BE2C (cell line): ENCODE data around the gene CCDC9. TPM values are rescaled to one million over a fixed set of nuclear protein-coding genes. Genes with fewer than 3 reads are reported as not detected.

Experiments used
- DNase-seq: peaks from one replicate; pipeline ENCODE4 v3.0.0-alpha.2; 2020
- H3K27me3 ChIP-seq: fragments of 250-450 bp; sonication (Bioruptor Pico); 2 replicates; pipeline ENCODE4 v1.5.1; 2020; ENCODE audit warnings: mild to moderate bottlenecking
- H3K36me3 ChIP-seq: fragments of 250-450 bp; sonication (Bioruptor Pico); 2 replicates; pipeline ENCODE4 v1.5.1; 2020; ENCODE audit warnings: mild to moderate bottlenecking
- H3K4me1 ChIP-seq: fragments of 250-450 bp; sonication (Bioruptor Pico); 2 replicates; pipeline ENCODE4 v1.5.1; 2020
- H3K4me3 ChIP-seq: 2 replicates; pipeline ENCODE4 v1.5.1; 2011; ENCODE audit warnings: low read depth, low read length
- H3K9me3 ChIP-seq: fragments of 250-450 bp; sonication (Bioruptor Pico); 2 replicates; pipeline ENCODE4 v1.5.1; 2020
- CTCF ChIP-seq: IDR thresholded peaks from 2 replicates; pipeline ENCODE4 v1.5.1; 2012; ENCODE audit warnings: mild to moderate bottlenecking, low read depth, low read length
- polyA plus RNA-seq: library from polyadenylated mRNA; unstranded; fragments of >200 nt; gene quantifications from one replicate; pipeline ENCODE4 v1.2.1, GENCODE V29; 2012; ENCODE audit warnings: low read depth, missing spikeins; ENCODE audit not compliant: insufficient read length, insufficient read depth

Gene CCDC9
- 21.8 TPM for polyA plus RNA-seq

- TF ChIP-seq CTCF = no peak
- DNase-seq = peak; percentile 98
- peaks cover 6% of the 10 kb centered on the region for H3K4me1 ChIP-seq
Measured at GRCh38 chr19:47255879-47256692, at the start of gene CCDC9. TSS of gene CCDC9 (plus strand) at chr19:47256525. CDS start at chr19:47258401, 1,876 bp downstream.

GRCh38 chr19:47209319-47210179, 46.8 kb upstream of the CCDC9 start:
- Histone ChIP-seq H3K27me3 (no peaks in the 10 kb centered on the region), H3K36me3 (peaks cover 54% of the 10 kb centered on the region), H3K9me3 (no peaks in the 10 kb centered on the region), H3K4me1 (peaks cover 6% of the 10 kb centered on the region), H3K4me3 (no peak overlapping the region)
- no peak for DNase-seq
- TF ChIP-seq CTCF = no peak

More at GRCh38 chr19:47255879-47256692, at the start of gene CCDC9:
- peak within 1 kb of the TSS; percentile 80 for H3K4me3 ChIP-seq
- no peaks in the 10 kb centered on the region for H3K9me3 ChIP-seq
- H3K36me3 ChIP-seq = peaks cover 5% of the 10 kb centered on the region
- no peaks in the 10 kb centered on the region for H3K27me3 ChIP-seq

- peaks cover 48% of the 10 kb centered on the region for H3K36me3 ChIP-seq
- H3K4me1 ChIP-seq = peaks cover 6% of the 10 kb centered on the region
- no peaks in the 10 kb centered on the region for H3K9me3 ChIP-seq
- H3K4me3 ChIP-seq = no peak overlapping the region
- no peaks in the 10 kb centered on the region for H3K27me3 ChIP-seq
- DNase-seq = no peak
- TF ChIP-seq CTCF = no peak
Measured at GRCh38 chr19:47210180-47210490, 46.2 kb upstream of the CCDC9 start.

GRCh38 chr19:47210689-47211316, 45.5 kb upstream of the CCDC9 start:
- Histone ChIP-seq H3K27me3 (no peaks in the 10 kb centered on the region), H3K9me3 (no peaks in the 10 kb centered on the region), H3K4me1 (peaks cover 6% of the 10 kb centered on the region), H3K36me3 (peaks cover 42% of the 10 kb centered on the region), H3K4me3 (no peak overlapping the region)
- TF ChIP-seq CTCF = peak; percentile 83
- peak; percentile 80 for DNase-seq

GRCh38 chr19:47215581-47215980, 40.7 kb upstream of the CCDC9 start:
- Histone ChIP-seq H3K36me3 (peaks cover 12% of the 10 kb centered on the region), H3K4me1 (peaks cover 3% of the 10 kb centered on the region), H3K27me3 (no peaks in the 10 kb centered on the region), H3K4me3 (no peak overlapping the region), H3K9me3 (no peaks in the 10 kb centered on the region)
- no peak for DNase-seq
- no peak for TF ChIP-seq CTCF
